K562 (cell line): ENCODE data around the gene CHRND. TPM values are rescaled to one million over a fixed set of nuclear protein-coding genes. Genes with fewer than 3 reads are reported as not detected.

Experiments used
- ATAC-seq: fragments of 200-7000 bp; cut with Tn5 transposase; 3 replicates; pipeline ENCODE4 v1.9.1; 2020; ENCODE audit warnings: moderate library complexity
- BruUV-seq: library from RNA; stranded (reverse); fragments of 400-500 nt; replicated peaks from 2 replicates; lab custom pipeline; 2021; lab: Mats Ljungman, UMichigan
- CTCF ChIA-PET: fragments of 300-600 bp; formaldehyde crosslinking; extraction: SDS; loops from one replicate; lab custom pipeline; 2021; ENCODE audit warnings: low intra/inter-chr PET ratio; lab: Yijun Ruan, JAX
- POLR2A ChIA-PET: fragments of 300-600, 350-650 bp; sonication (Branson Sonifier 250); formaldehyde crosslinking; extraction: SDS; loops from one replicate; lab custom pipeline; 2021; ENCODE audit warnings: antibody characterized with exemption, inconsistent platforms; lab: Yijun Ruan, JAX
- DNase-seq, 4 experiments: peaks; one replicate each; pipeline versions ENCODE4 v3.0.0 to v3.0.0-alpha.2; 2011 to 2018; ENCODE audit warnings: low spot score in 3 of 4, mixed read lengths in 3 of 4; ENCODE audit errors: extremely low read depth in 1 of 4
- FAIRE-seq: peaks from 2 replicates; lab custom pipeline; 2011; peaks lifted over from hg19 to GRCh38; lab: Jason Lieb, UNC
- H2AFZ ChIP-seq: 2 replicates; pipeline ENCODE4 v1.6.0; 2011; ENCODE audit warnings: low read depth, low read length, control low read depth, inconsistent platforms
- H3K27ac ChIP-seq: fragments of 200-600 bp; 3 replicates; pipeline ENCODE4 v1.8.0; 2011; ENCODE audit warnings: low read depth, mild to moderate bottlenecking, control low read depth, inconsistent platforms, low read length, moderate library complexity, mixed read lengths; ENCODE audit errors: extremely low read depth
- H3K27me3 ChIP-seq, 2 experiments: fragments of 300-600 bp in 1 of 2; 2 replicates in 1 of 2; 3 replicates in 1 of 2; pipeline versions ENCODE4 v1.6.0 to v1.8.0; 2011; ENCODE audit warnings: inconsistent platforms in 2 of 2, low read length in 2 of 2, mild to moderate bottlenecking in 1 of 2, mixed read lengths in 1 of 2, moderate library complexity in 1 of 2; ENCODE audit not compliant: control insufficient read depth in 2 of 2, insufficient read depth in 2 of 2
- H3K36me3 ChIP-seq: fragments of 300-600 bp; 3 replicates; pipeline ENCODE4 v1.8.0; 2011; ENCODE audit warnings: mild to moderate bottlenecking, low read length, inconsistent platforms; ENCODE audit not compliant: control insufficient read depth, insufficient read depth
- H3K4me1 ChIP-seq, 2 experiments: fragments of 200-600 bp in 1 of 2; replicated peaks in 1 of 2; 2 replicates in 1 of 2; 3 replicates in 1 of 2; pipeline versions ENCODE4 v1.5.1 to v1.8.0; 2011; ENCODE audit warnings: inconsistent platforms in 2 of 2, low read length in 2 of 2, mild to moderate bottlenecking in 1 of 2, mixed read lengths in 1 of 2, moderate library complexity in 1 of 2; ENCODE audit not compliant: control insufficient read depth in 2 of 2, insufficient read depth in 2 of 2
- H3K4me2 ChIP-seq: 2 replicates; pipeline ENCODE4 v1.6.1; 2011; ENCODE audit warnings: low read length, control low read depth, inconsistent platforms, mixed read lengths; ENCODE audit not compliant: insufficient read depth
- H3K4me3 ChIP-seq: fragments of 200-600 bp; sonication (generic), shearing (Covaris generic); 2 replicates; pipeline ENCODE4 v1.5.1; 2016; ENCODE audit warnings: control low read depth, inconsistent platforms
- H3K79me2 ChIP-seq: fragments of 200-600 bp; 3 replicates; pipeline ENCODE4 v1.8.0; 2011; ENCODE audit warnings: low read length, inconsistent platforms; ENCODE audit not compliant: control insufficient read depth, insufficient read depth
- H3K9ac ChIP-seq, 2 experiments: 2 replicates each; pipeline versions ENCODE4 v1.6.0 to v1.6.1; 2011; ENCODE audit warnings: low read depth in 2 of 2, low read length in 2 of 2, control low read depth in 1 of 2, inconsistent platforms in 1 of 2, mild to moderate bottlenecking in 1 of 2, mixed read lengths in 1 of 2; ENCODE audit not compliant: insufficient read depth in 1 of 2
- H3K9me1 ChIP-seq: one replicate; pipeline ENCODE4 v1.6.0; 2011; ENCODE audit warnings: inconsistent platforms, mild to moderate bottlenecking, low read length, moderate library complexity; ENCODE audit not compliant: control insufficient read depth, insufficient read depth
- H3K9me3 ChIP-seq: replicated peaks from 2 replicates; pipeline ENCODE4 v1.5.1; 2011; ENCODE audit warnings: low read depth, low read length, inconsistent platforms; ENCODE audit not compliant: control insufficient read depth, insufficient read depth
- H4K20me1 ChIP-seq: replicated peaks from 2 replicates; pipeline ENCODE4 v1.6.1; 2011; ENCODE audit warnings: low read length, inconsistent platforms, mixed read lengths; ENCODE audit not compliant: control insufficient read depth, insufficient read depth
- PTRF ChIP-seq: fragments of 450-650 bp; IDR thresholded peaks from 2 replicates; pipeline ENCODE4 v1.6.1; 2016; ENCODE audit warnings: mild to moderate bottlenecking, missing genetic modification characterization, missing compliant biosample characterization
- SRSF1 ChIP-seq: fragments of 200-400 bp; formaldehyde crosslinking; IDR thresholded peaks from 2 replicates; pipeline ENCODE4 v1.6.1; 2017; ENCODE audit warnings: mild to moderate bottlenecking, low read depth, low read length, moderate library complexity
- ZNF12 ChIP-seq: sonication (generic); formaldehyde crosslinking; IDR thresholded peaks from 2 replicates; pipeline ENCODE4 v1.4.0; 2020; ENCODE audit warnings: mild to moderate bottlenecking, missing genetic modification reagents
- WGBS: fragments of 100-300 bp; shearing (Covaris generic); methylation state at CpG from one replicate; pipeline ENCODE4 v1.1.6; 2016; ENCODE audit warnings: low coverage, mixed read lengths; ENCODE audit not compliant: insufficient coverage; ENCODE audit errors: missing lambda C conversion rate; 5-methylcytosine and 5-hydroxymethylcytosine counted together
- in situ Hi-C: fragments of 300-500 bp; cut with MboI; formaldehyde crosslinking; loops from 4 replicates; pipeline ENCODE4 v1.15.0; 2018; ENCODE audit warnings: inconsistent platforms, mixed read lengths
- intact Hi-C: fragments of 100-400 bp; cut with micrococcal nuclease; formaldehyde crosslinking; loops from 2 replicates; pipeline ENCODE4 v1.14.2; 2022
- polyA plus RNA-seq, 8 experiments: library from polyadenylated mRNA; depleted of rRNA in 4 of 8; stranded (reverse) in 5 of 8; unstranded in 3 of 8; fragments of >200 nt; fragmentation: Nextera tagmentation in 2 of 8; fragmentation: Illumina TruSeq in 1 of 8; extraction: Ambion mirVana in 2 of 8; extraction: Trizol in 1 of 8; gene quantifications; 2 replicates each; pipeline versions ENCODE4 v1.2.1 to v1.2.3, GENCODE V29; 2011 to 2014; ENCODE audit warnings: inconsistent platforms in 1 of 8, missing spikeins in 1 of 8
- total RNA-seq, 7 experiments: library from RNA; depleted of rRNA in 6 of 7; stranded (reverse); fragments of >200 nt in 6 of 7; fragmentation: Illumina TruSeq in 2 of 7; extraction: Trizol in 2 of 7; gene quantifications; 2 replicates each; pipeline versions ENCODE4 v1.2.1 to v1.2.3, GENCODE V29; 2011 to 2021; ENCODE audit warnings: low replicate concordance in 1 of 7
- TF ChIP-seq, protein P1 (sequence below): sonication (generic); formaldehyde crosslinking; IDR thresholded peaks from 2 replicates; pipeline ENCODE4 v1.9.0; 2022; ENCODE audit warnings: mild to moderate bottlenecking, missing genetic modification reagents

Gene CHRND
- total and polyA plus RNA-seq, 9 of the 15 experiments (the other 6 are each of a cell fraction or from before 2014, with no cell fraction given): not detected

DNA sequence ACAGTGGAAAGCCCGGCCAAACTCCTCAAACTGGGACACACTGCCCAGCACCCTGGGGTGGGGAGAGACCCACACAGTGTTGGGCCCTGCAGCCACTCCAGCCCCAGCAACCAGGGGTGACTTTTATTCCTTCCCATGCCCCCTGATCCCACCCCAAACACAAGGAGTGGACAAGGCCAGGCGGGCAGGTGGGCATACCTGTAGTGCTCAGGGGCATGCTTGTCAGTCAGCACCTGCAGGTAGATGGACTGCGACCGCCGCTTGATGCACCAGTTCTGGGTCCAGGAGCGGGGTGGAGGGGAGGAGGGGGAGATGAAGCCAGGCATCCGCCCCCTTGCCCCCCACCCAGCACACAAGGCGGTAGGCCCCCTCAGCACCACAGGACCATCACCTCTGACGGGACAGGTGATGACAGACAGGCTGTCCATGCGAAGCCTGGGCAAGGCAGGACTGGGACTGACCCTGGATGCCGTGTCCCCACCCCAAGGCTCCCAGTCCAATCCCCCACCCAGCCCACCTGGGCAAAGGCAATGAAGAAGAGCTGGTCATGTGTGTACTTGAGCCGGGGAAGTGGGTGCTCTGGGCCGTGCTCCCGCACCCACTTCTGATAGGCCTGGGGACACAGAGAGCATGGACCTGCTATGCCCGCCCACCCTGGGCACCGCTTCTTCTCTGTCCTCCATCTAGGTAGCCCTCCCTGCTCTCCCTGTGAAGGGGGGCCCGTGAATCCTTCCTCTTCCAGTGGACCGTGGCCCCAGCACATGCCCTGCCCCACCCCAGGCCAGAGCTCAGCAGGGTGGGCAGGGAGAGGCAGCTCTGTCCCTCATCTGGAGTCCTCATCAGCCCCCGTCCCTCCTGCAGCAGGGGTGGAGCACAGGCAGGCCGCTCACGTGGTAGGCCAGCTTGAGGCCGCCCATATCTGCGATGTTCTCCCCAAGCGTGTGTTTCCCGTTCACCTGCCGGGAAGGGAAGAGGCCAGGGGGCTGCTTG, 45.5 kb upstream of the CHRND start (continued):
- TF ChIP-seq, protein P1, sequence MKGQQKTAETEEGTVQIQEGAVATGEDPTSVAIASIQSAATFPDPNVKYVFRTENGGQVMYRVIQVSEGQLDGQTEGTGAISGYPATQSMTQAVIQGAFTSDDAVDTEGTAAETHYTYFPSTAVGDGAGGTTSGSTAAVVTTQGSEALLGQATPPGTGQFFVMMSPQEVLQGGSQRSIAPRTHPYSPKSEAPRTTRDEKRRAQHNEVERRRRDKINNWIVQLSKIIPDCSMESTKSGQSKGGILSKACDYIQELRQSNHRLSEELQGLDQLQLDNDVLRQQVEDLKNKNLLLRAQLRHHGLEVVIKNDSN (CRISPR knock-in tag): peak; percentile 60

DNA sequence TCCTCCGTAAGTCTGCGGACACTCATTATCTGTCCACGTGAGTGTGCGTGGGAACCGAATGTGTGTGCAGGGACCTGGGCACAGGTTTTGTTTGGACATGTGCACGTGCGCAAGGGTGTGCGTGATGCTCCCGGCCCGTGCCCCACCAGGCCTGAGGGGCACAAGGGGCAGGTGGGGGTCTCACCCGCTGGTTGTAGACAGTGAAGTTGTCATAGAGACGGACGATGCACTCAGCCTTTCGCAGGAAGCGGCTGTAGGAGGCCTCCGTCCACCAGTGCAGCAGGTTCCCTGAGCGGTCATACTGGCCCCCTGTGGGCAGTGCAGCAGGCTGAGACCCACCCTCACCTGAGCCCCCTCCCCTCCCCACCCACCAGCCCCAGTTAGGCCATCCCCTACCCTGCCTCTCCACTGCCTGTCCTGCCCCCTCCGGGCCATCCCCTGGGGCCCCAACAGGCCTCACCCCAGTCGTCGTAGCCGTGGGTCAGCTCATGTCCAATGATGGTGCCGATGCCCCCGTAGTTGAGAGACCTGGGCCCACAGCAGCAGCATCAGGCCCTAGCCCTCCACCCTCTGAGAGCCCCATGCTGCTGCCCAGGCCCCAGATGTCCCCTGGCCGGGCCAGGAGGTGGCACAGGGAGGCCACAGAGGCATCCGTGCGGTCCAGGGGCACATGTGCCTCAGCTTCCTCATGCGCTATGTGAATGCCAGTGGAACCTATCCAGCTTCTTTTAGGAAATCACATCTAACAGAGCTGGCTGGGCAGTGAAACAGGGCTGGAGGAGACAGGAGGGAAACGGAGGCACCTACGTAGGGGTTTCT, 44.4 kb upstream of the CHRND start:
- Histone ChIP-seq H3K27ac (no peak overlapping the region), H3K4me3 (no peak overlapping the region), H3K4me2 (no peak overlapping the region), H4K20me1 (no peaks in the 10 kb centered on the region), H3K36me3 (no peaks in the 10 kb centered on the region), H3K9ac (no peak overlapping the region), H2AFZ (no peak overlapping the region), H3K79me2 (no peaks in the 10 kb centered on the region), H3K4me1 (peaks cover 0 to 3% of the 10 kb centered on the region in 2 experiments; a peak in 1 of 5 replicates), H3K27me3 (peaks cover 0 to 14% of the 10 kb centered on the region in 2 experiments; a peak in 3 of 5 replicates), H3K9me3 (no peaks in the 10 kb centered on the region), H3K9me1 (no peaks in the 10 kb centered on the region)
- TF ChIP-seq ZNF12: no peak
- TF ChIP-seq PTRF: no peak
- TF ChIP-seq SRSF1: no peak
- DNase-seq: no peak
- ChIA-PET CTCF (no interaction called here), POLR2A (no interaction called here)
- no TSS peak for BruUV-seq
- intact Hi-C loops (no loop called here), in situ Hi-C loops (no loop called here)
- FAIRE-seq: no peak
- ATAC-seq: no peak
- WGBS: 8% methylated on average over 23 of the region's 29 CpGs
